Activated CD4-positive, alpha-beta T cell treated with anti-CD3 and anti-CD28 coated beads, Interleukin-2, amount 50 U/mL, for 16 hours (primary cell): ENCODE results near the gene FLACC1.
"Not testable (repeated sequence)": the region's sequence is repeated elsewhere in the genome, so short reads cannot be mapped to it uniquely, and the experiment has no call there.

Experiments
- DNase-seq: peaks from one replicate; pipeline ENCODE4 v3.0.0-alpha.2; 2020

Gene FLACC1

DNA sequence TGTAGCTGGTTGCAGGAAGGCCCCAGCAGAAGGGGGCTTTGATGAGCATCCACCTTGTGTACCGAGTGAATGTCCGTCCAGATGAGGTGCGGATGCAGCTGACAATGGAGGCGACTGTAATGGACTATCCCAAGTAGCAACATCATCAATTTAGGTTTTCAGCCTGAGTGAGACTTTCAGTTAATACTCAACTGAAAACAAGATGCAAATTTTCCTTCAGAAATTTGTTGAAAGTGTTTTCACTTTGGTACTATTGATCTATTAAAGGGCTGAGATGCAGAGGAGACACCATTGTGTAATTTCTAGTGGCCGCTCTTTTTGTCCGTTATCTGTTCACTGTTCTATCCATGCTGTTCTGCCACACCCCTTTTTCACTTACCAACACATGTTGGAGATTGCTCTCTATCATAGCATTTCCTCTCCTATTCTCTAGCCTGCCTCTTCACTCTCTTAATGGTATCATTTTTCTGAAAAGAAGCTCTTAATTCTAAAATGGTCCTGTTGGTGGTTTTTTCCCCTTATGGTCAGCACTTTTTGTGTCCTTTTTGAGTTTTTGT, 108.8 kb downstream of the FLACC1 start:
- no peak for DNase-seq

- no peak for DNase-seq
Measured at GRCh38 chr2:201246280-201246679, 110.9 kb downstream of the FLACC1 start.

DNA sequence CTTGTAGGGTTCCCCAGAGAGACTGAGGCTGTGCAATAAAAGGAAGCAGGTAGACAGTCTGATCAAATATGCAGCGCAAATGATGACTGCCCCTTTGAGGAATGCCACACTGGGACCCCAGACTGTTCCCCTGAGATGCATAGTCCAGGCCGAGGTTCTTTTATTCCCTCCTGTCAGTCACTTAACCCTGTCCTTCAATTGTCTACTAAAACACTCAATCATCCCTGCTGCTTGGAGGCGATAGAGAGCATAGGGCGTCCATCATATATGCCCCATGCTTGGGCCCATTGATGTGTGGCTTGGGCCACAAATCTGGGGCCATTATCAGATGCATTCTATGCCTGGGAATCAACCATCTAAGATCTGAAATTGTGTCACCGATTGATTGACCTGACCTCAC, 112.3 kb downstream of the FLACC1 start:
- no peak for DNase-seq

DNA sequence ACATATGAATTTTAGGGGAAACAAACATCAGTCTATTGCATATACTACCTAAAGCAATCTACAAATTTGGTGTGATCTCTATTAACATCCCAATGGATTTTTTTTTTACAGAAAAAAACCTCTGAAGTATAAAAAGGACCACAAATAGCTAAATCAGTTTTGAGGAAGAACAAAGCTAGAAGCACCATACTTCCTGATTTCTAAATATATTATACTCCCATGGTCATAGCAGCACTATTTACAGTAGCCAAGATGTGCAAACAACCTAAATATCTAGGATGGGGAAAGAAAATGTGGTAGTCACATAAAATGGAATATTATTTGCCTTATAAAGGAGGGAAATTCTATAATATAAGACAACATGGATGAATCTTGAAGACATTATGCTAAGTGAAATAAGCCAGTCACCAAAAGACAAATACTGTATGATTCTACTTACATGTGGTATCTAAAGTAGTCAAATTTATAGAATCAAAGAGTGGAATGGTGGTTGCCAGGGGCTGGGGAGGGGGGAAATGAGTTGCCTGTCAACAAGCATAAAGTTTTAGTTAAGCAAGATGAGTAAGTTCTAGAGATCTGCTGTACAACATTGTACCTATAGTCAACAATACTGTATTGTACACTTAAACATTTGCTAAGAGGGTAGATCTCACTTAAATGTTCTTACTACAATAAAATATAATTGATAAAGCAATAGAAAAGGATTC, 114.4 kb downstream of the FLACC1 start:
- no peak for DNase-seq

- not testable (repeated sequence) for DNase-seq
Measured at GRCh38 chr2:201239167-201239935, 117.8 kb downstream of the FLACC1 start.
